ENCODE data around the gene GYG2.
A peak's percentile ranks its signal among the peaks of the same experiment; 100 is the strongest.
"Not testable (repeated sequence)": the region's sequence is repeated elsewhere in the genome, so short reads cannot be mapped to it uniquely, and the experiment has no call there.

The GYG2 gene

DNA sequence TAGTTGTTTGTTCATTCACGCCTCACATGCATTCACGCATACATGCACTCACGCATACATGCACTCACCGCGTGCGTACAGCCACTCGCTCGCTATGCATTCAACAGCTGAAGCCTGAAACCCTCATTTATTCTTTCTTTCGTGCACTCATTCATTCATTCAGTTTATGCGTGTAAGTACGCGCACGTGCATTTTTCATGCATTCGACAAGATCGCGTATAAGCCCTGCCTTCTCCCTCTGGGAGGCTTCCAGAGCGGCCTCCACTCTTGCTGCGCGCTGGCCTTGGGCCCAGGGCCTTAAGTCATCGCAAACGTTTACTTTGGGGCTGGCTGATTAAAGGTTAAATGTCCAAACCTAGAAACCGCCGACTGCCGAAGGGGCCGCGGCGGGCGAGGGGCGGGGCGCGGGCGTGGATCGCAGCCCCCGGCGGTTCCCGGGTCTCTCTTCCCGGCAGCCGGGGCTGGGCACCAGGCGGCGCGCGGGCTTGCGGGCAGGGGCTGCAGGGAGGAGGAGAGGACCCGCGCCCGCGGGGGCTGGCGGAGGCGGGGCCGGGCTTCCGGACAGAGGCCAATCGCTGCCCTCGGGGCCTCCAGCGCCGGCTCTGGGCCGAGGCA, at the start of gene GYG2:
Gene GYG2 (plus strand): TSS at position 587 of the 615 bp plus-strand sequence. CDS start 1,259 bp downstream, outside the sequence.
- no peak for ATAC-seq
- no peak for DNase-seq

DNA sequence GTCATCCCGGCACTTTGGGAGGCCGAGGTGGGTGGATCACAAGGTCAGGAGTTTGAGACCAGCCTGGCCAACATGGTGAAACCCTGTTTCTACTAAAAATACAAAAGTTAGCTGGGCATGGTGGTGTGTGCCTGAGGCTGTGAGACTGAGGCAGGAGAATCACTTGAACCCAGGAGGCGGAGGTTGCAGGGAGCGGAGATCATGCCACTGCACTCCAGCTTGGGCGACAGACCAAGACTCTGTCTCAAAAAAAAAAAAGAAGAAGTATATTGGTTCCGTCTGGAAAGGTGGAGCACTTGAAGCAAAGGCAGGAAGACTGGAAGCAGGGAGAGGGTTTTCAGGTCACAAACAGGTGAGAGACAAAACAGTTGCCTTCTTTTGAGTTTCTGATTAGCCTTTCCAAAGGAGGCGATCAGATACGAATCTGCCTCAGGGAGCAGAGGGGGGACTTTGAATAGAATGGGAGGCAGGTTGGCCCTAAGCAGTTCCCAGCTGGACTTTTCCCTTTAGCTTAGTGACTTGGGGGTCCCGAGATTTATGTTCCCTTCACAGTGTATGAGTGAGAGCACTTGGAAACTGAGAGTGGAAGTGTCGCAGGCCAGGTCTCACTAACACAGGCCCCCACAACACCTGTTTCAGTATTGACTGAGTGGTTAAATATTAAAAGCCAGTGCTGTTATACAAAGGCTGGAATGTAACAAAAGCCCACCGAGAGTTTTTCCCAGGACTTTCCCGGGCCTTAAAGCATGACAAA, 48.1 kb upstream of the GYG2 start:
- not testable (repeated sequence) for ATAC-seq, DNase-seq

DNA sequence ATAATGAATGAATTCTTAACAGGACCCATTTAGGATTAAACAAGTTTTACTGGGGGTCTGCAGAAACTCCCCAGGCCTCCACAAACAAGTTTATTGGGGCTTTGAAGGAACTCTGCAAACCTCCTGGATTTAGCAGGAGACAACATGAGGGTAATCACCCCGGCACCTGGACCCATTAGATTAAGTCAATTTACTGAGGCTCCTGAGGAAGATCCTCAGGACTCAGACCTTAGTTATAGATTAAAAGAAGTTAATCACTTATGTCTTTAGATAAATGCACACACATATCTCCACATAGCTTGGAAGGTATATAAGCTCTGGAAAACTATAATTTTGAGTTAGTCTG, 47.5 kb upstream of the GYG2 start:
- ATAC-seq (no peak), DNase-seq (no peak)

DNA sequence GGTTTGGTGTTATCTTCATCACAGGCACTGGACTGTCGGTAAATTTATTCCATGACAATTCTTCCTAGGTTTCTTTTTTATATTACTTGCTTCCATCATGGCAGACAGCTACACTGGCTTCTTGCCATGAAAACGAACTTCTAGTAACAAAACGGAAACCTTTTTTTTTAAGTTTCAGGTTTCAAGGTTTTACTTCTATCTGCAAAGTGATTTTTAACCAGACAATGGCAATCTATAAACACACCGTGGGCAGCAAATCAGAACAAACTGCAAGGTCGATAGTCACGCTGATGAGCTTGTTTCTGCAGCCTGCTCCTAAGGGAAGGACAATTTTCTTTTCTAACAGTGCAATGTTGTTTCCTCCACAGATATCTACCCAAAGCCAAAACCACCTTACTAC, 47.0 kb upstream of the GYG2 start:
- ATAC-seq (no peak), DNase-seq (no peak)

DNA sequence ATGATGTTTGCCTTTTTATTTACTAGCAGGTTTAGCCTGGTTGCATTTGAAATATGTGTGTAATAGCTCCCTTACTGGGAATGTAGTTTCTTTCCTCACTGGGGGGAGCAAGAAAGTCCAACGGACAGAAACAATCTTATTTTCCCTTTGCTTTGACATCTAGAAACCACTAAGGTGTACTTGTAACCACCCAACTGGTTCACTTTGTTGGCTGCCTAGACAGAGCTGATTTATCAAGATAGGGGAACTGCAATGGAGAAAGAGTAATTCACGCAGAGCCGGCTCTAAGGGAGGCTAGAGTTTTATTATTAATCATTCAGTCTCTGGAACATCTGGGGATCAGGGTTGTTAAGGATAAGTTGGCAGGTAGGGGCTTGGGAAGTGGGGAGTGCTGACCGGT, 46.6 kb upstream of the GYG2 start:
- DNase-seq: no peak
- ATAC-seq: no peak

DNA sequence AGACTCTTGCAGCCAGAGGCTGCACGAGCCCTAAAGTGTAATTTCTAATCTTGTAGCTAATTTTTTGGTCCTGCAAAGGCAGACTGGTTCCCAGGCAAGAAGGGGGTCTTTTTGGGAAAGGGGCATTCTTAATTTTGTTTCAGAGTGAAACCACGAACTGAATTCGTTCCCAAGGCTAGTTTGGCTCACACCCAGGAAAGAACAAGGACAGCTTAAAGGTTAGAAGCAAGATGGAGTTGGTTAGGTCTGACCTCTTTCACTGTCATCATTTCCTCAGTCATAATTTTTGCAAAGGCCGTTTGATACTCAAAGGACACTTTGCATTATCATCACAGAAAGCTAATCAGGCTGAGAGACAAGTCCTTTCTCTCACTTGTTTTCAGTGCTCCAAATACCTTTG, 46.0 kb upstream of the GYG2 start:
- ATAC-seq (no peak), DNase-seq (no peak)

DNA sequence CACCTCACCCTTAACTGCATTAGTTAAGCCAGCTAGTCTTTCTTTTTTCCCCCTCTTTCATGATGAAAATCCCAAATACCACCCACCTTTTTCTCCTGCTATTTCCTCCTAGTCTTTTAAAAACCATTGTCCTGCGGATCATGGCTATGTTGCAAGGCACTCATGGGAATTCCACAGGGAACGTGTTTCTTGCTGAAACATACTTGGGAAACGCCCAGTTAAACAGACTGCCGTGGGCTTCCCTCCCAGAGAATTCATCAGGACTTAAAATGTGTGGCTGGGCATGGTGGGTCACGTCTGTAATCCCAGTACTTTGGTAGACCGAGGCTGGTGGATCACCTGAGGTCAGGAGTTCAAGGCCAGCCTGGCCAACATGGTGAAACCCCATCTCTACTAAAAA, 44.7 kb upstream of the GYG2 start:
- no peak for DNase-seq
- no peak for ATAC-seq

DNA sequence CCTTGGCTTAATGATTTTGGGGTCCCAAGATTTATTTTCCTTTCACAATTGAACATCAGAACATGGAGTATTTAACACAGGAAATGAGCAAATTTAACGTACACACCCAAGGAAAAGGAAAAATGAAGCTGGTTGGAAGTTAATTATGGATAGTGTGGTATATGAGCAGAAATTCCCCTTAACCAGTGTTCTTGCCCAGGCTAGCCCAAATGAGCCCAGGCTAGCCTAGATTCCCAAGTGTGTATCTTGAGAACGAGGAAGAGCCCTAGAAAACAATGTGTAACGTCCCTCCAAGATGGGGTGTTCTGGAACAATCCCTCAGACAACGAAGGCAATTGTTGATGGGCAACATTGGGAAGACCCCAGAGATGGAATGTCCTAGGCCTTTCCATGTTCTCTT, 43.2 kb upstream of the GYG2 start:
- DNase-seq (no peak), ATAC-seq (no peak)

DNA sequence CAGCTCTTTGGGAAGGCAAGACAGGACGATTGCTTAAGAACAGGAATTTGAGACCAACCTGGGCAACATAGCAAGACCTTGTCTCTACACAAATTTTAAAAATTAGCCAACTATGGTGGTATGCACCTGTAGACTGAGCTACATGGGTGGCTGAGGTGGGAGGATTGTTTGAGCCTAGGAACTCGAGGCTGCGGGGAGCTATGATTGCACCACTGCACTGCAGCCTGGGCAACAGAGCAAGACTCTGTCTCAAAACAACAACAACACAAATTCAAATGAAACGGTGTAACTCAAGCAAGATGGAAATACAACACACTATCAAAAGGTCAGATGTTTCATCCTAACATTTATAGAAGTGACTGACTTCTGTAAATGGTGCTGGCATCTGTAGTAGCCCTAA, 39.8 kb upstream of the GYG2 start:
- no peak for ATAC-seq

DNA sequence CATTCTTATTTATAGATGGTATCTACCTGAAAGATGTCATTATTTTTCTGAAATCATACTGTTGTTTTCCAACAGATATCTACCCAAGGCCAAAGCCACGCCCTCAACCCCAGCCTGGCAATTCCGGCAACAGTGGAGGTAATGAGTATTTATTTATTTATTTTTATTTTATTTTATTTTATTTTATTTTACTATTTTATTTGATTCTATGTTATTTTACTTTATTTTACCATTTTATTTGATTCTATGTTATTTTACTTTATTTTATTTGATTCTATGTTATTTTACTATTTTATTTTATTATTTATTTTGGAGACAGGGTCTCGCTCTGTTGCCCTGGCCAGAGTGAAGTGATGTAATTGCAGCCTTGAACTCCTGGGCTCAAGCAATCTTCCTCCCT, 39.2 kb upstream of the GYG2 start:
- DNase-seq (no peak), ATAC-seq (no peak)

More for the DNA sequence above, 39.8 kb upstream of the GYG2 start:
- DNase-seq: no peak

DNA sequence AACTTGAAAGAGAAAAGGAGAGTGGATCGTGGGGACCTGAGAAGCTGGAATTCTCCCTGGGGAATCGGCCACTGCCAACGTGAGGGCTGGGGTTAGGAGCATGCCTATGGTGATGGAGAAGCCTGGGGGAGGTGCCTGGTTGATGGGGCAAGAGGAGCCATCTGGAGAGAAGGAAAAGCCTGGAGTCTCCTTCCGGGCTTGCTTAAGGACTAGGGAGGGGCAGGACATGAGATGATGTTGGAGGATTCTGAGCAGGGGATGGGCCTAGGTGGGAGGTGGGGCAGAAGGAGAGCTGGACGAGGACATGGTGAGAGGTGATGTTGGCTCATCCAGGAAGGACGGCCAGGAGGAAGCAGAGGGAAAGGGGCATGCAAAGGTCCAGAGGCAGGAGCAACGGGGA, 35.0 kb upstream of the GYG2 start:
- DNase-seq: no peak

DNA sequence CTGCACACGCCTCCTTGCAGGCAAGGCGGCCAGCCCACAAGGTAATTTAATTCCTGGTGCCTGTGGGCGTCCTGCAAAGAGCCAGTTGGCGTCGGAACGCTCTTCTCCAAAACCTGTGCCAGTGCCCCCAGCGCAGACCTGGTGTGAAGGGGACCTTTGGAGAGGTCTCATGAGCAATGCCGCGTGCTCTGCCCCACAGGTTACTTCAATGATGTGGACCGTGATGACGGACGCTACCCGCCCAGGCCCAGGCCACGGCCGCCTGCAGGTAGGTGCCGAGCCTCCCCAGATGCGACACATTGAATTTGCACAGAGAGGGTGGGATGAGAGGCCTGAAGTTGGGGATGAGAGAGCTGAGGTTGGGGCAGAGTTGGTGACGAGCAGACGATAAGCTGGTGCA, 34.4 kb upstream of the GYG2 start:
- ATAC-seq: no peak

More for the DNA sequence above, 35.0 kb upstream of the GYG2 start:
- no peak for ATAC-seq

DNA sequence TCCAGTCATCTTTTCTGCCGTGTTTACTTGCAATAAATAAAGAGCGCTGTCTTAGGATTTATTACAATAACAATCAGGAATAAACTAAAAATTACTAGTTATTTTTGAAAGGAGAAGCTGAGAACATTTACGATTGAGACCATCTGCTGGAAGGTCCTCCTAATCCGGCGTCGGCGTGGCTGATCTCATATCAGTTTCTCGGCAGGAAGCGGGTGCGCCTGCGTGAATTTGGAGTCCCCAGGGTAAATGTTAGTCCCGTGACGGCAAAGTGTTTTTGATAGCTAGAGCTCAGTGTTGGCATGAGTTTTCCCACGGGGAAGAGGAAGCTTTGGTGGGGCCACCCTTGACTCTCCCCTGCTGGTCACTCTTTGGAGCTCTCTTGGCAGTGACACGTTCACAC, 31.9 kb upstream of the GYG2 start:
- not testable (repeated sequence) for ATAC-seq, DNase-seq

More for the DNA sequence above, 34.4 kb upstream of the GYG2 start:
- DNase-seq: no peak

DNA sequence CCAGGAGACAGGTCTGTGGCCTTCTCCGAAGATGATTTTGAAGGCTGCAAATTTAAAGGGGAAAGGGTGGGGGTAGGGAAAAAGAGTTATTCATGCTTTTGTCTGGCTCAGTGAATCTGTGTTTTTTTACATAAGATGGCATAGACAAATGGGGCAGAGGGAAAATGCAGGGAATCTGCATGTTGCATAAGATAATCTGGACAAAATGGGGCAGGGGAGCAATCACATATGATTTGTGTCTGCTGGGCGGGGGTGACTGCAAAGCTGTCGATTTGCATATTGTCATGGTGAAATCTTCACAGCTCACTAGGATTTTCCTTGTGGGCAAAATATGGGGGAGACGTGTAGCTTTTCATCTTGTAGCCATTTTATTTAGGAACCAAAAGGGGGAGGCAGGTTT, 29.4 kb upstream of the GYG2 start:
- DNase-seq (no peak), ATAC-seq (no peak)

DNA sequence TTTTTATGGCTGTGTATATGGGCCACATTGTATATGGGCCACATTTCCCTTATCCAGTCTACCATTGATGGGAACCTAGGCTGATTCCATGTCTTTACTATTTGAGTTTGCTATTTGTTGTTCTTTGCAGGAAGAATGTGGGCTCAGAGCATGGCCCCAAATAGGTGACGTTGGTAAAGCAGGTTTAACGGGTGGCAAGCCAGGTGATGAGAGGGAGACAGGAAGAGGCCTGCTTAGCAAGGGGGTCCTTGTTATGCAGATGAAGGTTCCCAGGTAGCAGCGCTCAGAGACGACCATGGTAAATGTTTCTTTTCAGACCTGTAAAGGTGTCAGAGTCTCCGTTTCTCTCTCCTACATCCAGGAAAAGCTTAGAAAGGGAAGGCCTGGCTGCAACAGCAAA, 28.8 kb upstream of the GYG2 start:
- not testable (repeated sequence) for DNase-seq, ATAC-seq

DNA sequence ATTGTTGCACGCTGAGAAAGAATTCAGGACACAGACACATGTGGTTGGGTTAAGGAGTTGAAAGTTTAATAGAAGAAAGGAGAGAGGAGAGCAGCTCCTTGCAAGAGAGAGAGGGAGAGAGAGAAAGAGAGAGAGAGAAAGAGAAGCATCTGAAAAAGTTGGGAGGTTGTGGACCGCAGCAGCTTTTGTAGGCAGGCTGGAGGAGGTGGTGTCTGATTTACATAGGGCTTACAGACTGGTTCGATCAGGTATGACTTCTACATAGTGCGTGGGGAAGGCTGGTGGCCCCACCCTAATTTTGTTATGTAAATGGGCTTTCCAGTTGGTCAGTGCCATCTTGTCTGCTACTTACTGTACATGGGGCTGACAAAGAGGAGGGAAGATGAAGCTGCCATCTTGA, 27.5 kb upstream of the GYG2 start:
- DNase-seq (no peak), ATAC-seq (no peak)

DNA sequence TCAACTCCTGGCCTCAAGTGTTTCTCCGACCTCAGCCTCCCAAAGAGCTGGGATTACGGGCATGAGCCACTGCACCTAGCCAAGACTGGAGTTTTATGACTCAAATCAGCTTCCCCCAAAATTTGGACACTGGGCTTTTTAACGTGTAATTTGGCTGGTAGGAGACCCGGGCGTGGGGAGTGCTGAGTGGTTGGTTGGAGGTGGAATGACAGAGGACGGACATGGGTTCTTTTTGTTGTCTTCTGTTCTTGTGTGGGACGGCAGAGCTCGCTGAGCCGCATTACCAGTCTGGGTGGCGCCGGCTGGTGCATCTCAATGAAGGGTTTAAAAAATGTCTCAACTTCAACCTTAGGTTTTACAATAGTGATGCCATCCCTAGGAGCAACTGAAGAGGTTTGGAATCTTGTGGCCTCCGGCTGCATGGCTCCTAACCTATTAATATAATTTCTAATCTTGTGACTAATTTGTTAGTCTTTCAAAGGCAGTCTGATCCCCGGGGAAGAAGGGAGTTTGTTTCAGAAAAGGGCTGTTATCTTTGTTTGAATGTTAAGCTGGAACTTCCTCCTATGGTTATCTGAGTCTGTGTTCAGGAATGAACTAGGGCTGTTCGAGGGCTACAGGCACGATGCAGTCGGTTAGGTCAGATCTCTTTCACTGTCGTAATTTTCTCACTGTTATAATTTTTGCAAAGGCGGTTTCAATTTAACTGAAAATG, 26.2 kb upstream of the GYG2 start:
- not testable (repeated sequence) for ATAC-seq, DNase-seq

DNA sequence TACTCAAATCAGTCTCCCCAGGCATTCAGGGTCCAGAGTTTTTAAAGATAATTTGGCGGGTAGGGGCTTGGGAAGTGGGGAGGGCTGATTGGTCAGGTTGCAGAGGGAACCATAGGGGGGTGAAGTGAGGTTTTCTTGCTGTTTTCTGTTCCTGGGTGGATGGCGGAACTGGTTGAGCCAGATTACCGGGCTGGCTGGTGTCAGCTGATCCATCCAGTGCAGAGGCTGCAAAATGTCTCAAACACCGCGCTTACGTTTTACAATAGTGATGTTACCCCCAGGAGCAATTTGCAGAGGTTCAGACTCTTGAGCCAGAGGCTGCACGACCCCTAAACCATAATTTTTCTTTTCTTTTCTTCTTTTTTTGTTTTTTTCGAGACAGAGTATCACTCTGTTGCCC, 25.2 kb upstream of the GYG2 start:
- not testable (repeated sequence) for DNase-seq, ATAC-seq

DNA sequence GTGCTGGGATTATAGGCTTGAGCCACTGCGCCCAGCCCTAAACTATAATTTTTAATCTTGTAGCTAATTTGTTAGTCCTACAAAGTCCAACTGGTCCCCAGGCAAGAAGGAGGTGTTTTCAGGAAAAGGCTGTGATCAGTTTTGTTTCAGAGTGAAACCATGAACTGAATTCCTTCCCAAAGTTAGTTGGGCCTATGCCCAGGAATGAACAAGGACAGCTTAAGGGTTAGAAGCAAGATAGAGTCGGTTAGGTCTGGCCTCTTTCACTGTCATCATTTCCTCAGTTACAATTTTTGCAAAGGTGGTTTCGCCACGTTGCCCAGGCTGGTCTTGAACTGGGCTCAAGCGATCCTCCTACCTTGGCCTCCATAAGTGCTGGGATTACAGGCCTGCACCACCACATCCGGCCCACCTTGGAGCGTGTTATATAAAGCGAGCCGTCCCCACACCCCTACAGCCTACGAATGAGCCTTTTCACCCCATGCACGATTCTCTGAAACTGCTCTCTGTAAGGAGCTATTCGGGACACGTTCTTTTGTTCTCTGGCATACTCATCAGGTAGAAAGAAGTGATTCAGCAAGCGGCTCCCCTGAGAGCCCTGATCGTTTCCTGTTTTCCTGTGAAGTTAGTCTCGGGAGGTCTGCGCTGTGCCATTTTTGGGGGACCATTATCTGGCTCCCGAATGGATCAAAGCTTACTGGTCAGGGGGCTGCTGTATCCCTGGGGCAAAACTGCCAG, 24.5 kb upstream of the GYG2 start:
- not testable (repeated sequence) for ATAC-seq, DNase-seq

DNA sequence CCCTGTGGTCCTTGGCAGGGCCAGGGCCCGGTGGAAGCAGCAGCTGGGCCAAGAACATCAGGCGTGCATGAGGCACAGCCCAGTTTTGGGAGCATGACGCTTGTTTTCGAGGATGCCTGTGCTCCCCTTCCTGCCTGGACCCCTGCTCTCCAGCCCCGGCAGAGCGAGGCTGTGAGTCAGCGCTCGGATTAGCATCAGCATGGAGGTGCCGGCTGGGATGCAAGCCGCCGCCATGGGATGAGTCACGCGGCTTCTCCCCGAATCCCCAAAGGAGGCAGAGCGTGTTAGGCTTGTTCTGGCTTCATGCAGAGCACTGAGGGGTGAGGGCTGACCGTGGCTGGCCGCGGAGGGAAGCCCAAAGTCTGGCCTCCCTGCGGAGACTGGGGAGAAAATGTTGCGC, 23.9 kb upstream of the GYG2 start:
- DNase-seq, ATAC-seq: not testable (repeated sequence)

DNA sequence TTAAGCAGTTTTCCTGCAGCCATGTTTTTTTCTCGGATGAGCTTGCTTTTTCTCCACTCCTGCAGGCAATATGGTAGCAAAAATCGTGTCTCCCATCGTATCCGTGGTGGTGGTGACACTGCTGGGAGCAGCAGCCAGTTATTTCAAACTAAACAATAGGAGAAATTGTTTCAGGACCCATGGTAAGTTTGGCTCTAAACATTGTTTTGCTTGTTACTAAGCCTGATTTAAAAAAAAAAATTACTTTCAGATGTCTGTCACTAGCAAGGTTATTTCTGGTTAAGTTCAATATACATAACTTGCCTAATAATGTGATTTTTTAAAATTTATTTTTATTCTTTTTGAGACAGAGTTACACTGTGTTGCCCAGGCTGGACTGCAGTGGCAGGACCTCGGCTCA, 17.5 kb upstream of the GYG2 start:
- DNase-seq (no peak), ATAC-seq (no peak)

DNA sequence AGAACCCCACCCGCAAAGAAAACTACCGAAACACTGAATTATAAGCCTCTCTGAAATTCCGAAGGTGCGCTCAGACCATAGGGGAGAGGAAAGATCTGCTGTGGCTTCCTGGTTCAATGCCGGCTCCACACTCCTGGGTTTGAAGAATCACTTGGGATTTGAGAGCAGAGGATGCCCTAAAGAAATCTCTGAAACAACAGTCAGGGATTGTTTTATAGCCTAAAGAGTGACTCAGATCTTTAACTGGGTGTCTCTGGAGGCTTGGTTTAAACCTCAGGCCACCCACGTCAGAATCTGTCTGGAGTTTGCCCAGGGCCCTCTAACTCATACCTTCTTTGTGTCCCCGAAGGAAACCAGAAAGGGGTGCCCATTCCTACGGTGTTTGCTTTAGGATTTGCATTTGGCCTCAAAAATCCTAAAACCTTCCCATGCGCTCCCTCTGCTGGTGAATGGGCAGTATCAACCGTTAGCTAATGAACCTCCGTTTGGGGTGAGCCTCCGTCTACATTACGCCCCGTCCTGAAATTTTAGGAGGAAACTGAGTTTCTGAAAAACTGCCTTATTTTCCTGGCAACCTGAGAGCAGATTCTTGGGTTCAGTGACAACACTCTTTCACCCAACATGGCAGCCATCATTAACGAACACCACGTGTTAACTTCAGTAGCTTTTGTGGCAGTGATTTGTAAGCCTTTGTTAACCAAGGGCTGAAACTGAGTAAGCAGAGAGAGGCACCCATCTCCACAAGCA, 16.4 kb upstream of the GYG2 start:
- peak; percentile 46 for ATAC-seq

More for the DNA sequence above, 16.4 kb upstream of the GYG2 start:
- DNase-seq: peak; percentile 35
